22Rv1 (cell line): ENCODE results near the gene SETBP1.

ENCODE experiments used
- H3K27ac ChIP-seq: fragments of 450-650 bp; 2 replicates; pipeline ENCODE4 v1.5.1; 2017
- CTCF ChIP-seq: fragments of 450-650 bp; IDR thresholded peaks from 2 replicates; pipeline ENCODE4 v1.5.1; 2017; ENCODE audit warnings: mild to moderate bottlenecking
- ZFX ChIP-seq: fragments of 450-650 bp; IDR thresholded peaks from 2 replicates; pipeline ENCODE4 v1.6.1; 2017; ENCODE audit warnings: antibody characterized with exemption, borderline replicate concordance

Gene SETBP1

GRCh38 chr18:44680273-44681075 lies at the start of gene SETBP1:
Gene SETBP1 (plus strand): TSS chr18:44680888. CDS start chr18:44701347, 20,459 bp downstream.
- peak within 1 kb of the TSS; percentile 92 for H3K27ac ChIP-seq
- TF ChIP-seq CTCF (peak; percentile 17; the same call in 1 of the 2 replicates), ZFX (no peak)

GRCh38 chr18:44632469-44633145 lies 48.1 kb upstream of the SETBP1 start:
- no peak for TF ChIP-seq CTCF
- no peak for TF ChIP-seq ZFX

GRCh38 chr18:44635546-44635945 lies 45.1 kb upstream of the SETBP1 start:
- no peak for TF ChIP-seq CTCF
- TF ChIP-seq ZFX: no peak
- H3K27ac ChIP-seq: no peak overlapping the region

More at GRCh38 chr18:44632469-44633145, 48.1 kb upstream of the SETBP1 start:
- H3K27ac ChIP-seq: no peak overlapping the region

- TF ChIP-seq CTCF (no peak), ZFX (no peak)
- no peak overlapping the region for H3K27ac ChIP-seq
Observed at GRCh38 chr18:44636241-44636640, 44.4 kb upstream of the SETBP1 start.

- TF ChIP-seq CTCF (no peak), ZFX (no peak)
- H3K27ac ChIP-seq: no peak overlapping the region
Observed at GRCh38 chr18:44637210-44638033, 43.3 kb upstream of the SETBP1 start.

- TF ChIP-seq CTCF (no peak), ZFX (no peak)
- no peak overlapping the region for H3K27ac ChIP-seq
Observed at GRCh38 chr18:44638034-44638540, 42.6 kb upstream of the SETBP1 start.
